ENCODE data around the gene FCGR3B.
"Not testable (repeated sequence)": the region's sequence is repeated elsewhere in the genome, so short reads cannot be mapped to it uniquely, and the experiment has no call there.

Gene FCGR3B

DNA sequence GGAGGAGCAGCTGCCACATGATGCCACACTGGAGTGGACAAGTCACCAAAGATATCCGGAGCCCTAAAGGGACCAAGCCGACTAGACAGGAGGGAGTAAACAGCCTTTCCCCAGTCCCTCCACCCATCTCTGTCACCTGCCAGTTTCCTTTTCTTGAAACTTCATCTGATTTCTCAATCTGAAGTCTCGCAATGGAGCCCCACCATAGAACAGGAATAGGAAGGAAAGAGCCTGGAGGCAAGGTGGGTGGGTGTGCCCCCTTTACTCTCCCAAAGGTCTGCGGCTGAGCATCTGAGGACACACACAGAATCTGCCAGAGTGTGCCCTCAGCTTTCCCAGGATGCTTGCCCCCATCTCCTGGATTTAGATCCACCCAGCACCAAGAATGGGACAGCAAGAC lies at the start of gene FCGR3B:
Gene FCGR3B (minus strand): TSS at position 101 of the 400 bp plus-strand sequence. CDS start 82 bp downstream, at position 19.
- no peaks in the 10 kb centered on the region for H3K36me3 ChIP-seq (ENCODE audit: insufficient read depth, low read length)
- H3K27ac ChIP-seq (ENCODE audit: low read depth, low read length) = no peak within 1 kb of the TSS
- H3K9ac ChIP-seq (ENCODE audit: low read length) = no peak within 1 kb of the TSS
- no peaks in the 10 kb centered on the region for H3K4me1 ChIP-seq (ENCODE audit: insufficient read depth, low read length)
- no peaks in the 10 kb centered on the region for H3K27me3 ChIP-seq (ENCODE audit: control insufficient read depth in 1 of 2, insufficient read depth in 2 of 2, low read length in 2 of 2)
- H3K9me3 ChIP-seq (ENCODE audit: low read length) = no peaks in the 10 kb centered on the region
- H3K4me3 ChIP-seq (ENCODE audit: low read depth in 1 of 2, low read length in 2 of 2) = no peak within 1 kb of the TSS

GRCh38 chr1:161678500-161678899 lies 47.5 kb upstream of the FCGR3B start:
- no peaks in the 10 kb centered on the region for H3K27me3 ChIP-seq (ENCODE audit: control insufficient read depth in 1 of 2, insufficient read depth in 2 of 2, low read length in 2 of 2)
- H3K4me3 ChIP-seq (ENCODE audit: low read depth in 1 of 2, low read length in 2 of 2) = no peak overlapping the region
- H3K4me1 ChIP-seq (ENCODE audit: insufficient read depth, low read length) = no peaks in the 10 kb centered on the region
- no peaks in the 10 kb centered on the region for H3K9me3 ChIP-seq (ENCODE audit: low read length)
- no peaks in the 10 kb centered on the region for H3K36me3 ChIP-seq (ENCODE audit: insufficient read depth, low read length)
- H3K27ac ChIP-seq (ENCODE audit: low read depth, low read length) = no peak overlapping the region
- H3K9ac ChIP-seq (ENCODE audit: low read length) = no peak overlapping the region

- no peaks in the 10 kb centered on the region for H3K9me3 ChIP-seq (ENCODE audit: low read length)
Observed at GRCh38 chr1:161676958-161677689, 46.1 kb upstream of the FCGR3B start.

DNA sequence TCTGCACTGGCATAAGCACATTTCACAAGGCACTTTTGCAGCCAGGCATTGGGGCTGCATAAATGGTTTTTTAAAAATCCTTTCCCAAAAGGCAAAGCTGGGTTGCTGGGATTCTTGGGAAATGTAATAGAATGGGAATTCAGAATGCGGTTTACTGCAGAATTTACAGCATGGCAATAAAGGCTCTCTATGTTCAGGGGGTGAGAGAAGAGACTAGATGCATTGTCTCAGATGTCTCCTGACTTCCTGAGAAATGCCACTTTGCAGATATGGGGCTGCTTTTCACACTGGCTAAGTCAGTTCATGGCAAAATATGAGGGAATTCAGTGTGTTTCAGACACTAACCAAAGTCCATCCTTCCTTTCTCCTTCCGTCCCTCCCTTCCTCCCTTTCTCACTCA lies 45.5 kb upstream of the FCGR3B start:
- H3K9ac ChIP-seq (ENCODE audit: low read length) = no peak overlapping the region
- H3K4me1 ChIP-seq (ENCODE audit: insufficient read depth, low read length) = no peaks in the 10 kb centered on the region
- no peaks in the 10 kb centered on the region for H3K9me3 ChIP-seq (ENCODE audit: low read length)
- H3K27me3 ChIP-seq (ENCODE audit: control insufficient read depth in 1 of 2, insufficient read depth in 2 of 2, low read length in 2 of 2) = no peaks in the 10 kb centered on the region
- H3K4me3 ChIP-seq (ENCODE audit: low read depth in 1 of 2, low read length in 2 of 2) = no peak overlapping the region
- no peaks in the 10 kb centered on the region for H3K36me3 ChIP-seq (ENCODE audit: insufficient read depth, low read length)
- H3K27ac ChIP-seq (ENCODE audit: low read depth, low read length) = no peak overlapping the region

More at GRCh38 chr1:161676958-161677689, 46.1 kb upstream of the FCGR3B start:
- Histone ChIP-seq H3K4me3 (ENCODE audit: low read depth in 1 of 2, low read length in 2 of 2) (no peak overlapping the region), H3K36me3 (ENCODE audit: insufficient read depth, low read length) (no peaks in the 10 kb centered on the region), H3K27me3 (ENCODE audit: control insufficient read depth in 1 of 2, insufficient read depth in 2 of 2, low read length in 2 of 2) (no peaks in the 10 kb centered on the region), H3K9ac (ENCODE audit: low read length) (no peak overlapping the region), H3K4me1 (ENCODE audit: insufficient read depth, low read length) (no peaks in the 10 kb centered on the region), H3K27ac (ENCODE audit: low read depth, low read length) (no peak overlapping the region)

GRCh38 chr1:161674908-161675307 lies 43.9 kb upstream of the FCGR3B start:
- not testable (repeated sequence) for H3K36me3 ChIP-seq (ENCODE audit: insufficient read depth, low read length); H3K4me1 ChIP-seq (ENCODE audit: insufficient read depth, low read length); H3K9me3 ChIP-seq (ENCODE audit: low read length); H3K4me3 ChIP-seq (ENCODE audit: low read depth in 1 of 2, low read length in 2 of 2); H3K9ac ChIP-seq (ENCODE audit: low read length); H3K27ac ChIP-seq (ENCODE audit: low read depth, low read length); H3K27me3 ChIP-seq (ENCODE audit: control insufficient read depth in 1 of 2, insufficient read depth in 2 of 2, low read length in 2 of 2)

- not testable (repeated sequence) for H3K27ac ChIP-seq (ENCODE audit: low read depth, low read length); H3K27me3 ChIP-seq (ENCODE audit: control insufficient read depth in 1 of 2, insufficient read depth in 2 of 2, low read length in 2 of 2); H3K9me3 ChIP-seq (ENCODE audit: low read length); H3K36me3 ChIP-seq (ENCODE audit: insufficient read depth, low read length); H3K4me3 ChIP-seq (ENCODE audit: low read depth in 1 of 2, low read length in 2 of 2); H3K9ac ChIP-seq (ENCODE audit: low read length); H3K4me1 ChIP-seq (ENCODE audit: insufficient read depth, low read length)
Observed at GRCh38 chr1:161674447-161674846, 43.5 kb upstream of the FCGR3B start.

DNA sequence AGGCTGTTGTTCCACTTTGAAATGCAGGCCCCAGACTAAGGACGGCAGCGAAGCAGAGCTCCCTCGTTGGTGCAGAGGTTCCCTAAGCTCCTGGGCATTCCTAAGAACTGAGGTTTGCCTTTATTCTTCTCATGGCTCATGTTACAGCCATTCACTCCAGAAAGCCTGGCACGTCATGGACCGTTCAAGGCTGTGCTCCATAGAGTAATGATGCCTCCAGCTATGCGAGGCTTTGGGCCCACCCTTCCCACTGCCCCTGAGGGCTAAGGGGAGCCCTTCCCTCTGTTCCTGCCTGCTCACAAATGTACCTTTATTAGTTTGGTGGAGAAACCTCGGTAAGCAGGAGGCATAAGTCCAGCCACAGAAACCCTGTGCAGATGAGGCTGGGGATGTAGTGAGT lies 42.5 kb upstream of the FCGR3B start:
- H3K4me3 ChIP-seq (ENCODE audit: low read depth in 1 of 2, low read length in 2 of 2); H3K36me3 ChIP-seq (ENCODE audit: insufficient read depth, low read length); H3K9me3 ChIP-seq (ENCODE audit: low read length); H3K27me3 ChIP-seq (ENCODE audit: control insufficient read depth in 1 of 2, insufficient read depth in 2 of 2, low read length in 2 of 2); H3K27ac ChIP-seq (ENCODE audit: low read depth, low read length); H3K4me1 ChIP-seq (ENCODE audit: insufficient read depth, low read length); H3K9ac ChIP-seq (ENCODE audit: low read length): not testable (repeated sequence)

GRCh38 chr1:161671045-161672020 lies 40.4 kb upstream of the FCGR3B start:
- not testable (repeated sequence) for H3K4me1 ChIP-seq (ENCODE audit: insufficient read depth, low read length); H3K27ac ChIP-seq (ENCODE audit: low read depth, low read length); H3K36me3 ChIP-seq (ENCODE audit: insufficient read depth, low read length); H3K27me3 ChIP-seq (ENCODE audit: control insufficient read depth in 1 of 2, insufficient read depth in 2 of 2, low read length in 2 of 2); H3K4me3 ChIP-seq (ENCODE audit: low read depth in 1 of 2, low read length in 2 of 2); H3K9ac ChIP-seq (ENCODE audit: low read length); H3K9me3 ChIP-seq (ENCODE audit: low read length)

DNA sequence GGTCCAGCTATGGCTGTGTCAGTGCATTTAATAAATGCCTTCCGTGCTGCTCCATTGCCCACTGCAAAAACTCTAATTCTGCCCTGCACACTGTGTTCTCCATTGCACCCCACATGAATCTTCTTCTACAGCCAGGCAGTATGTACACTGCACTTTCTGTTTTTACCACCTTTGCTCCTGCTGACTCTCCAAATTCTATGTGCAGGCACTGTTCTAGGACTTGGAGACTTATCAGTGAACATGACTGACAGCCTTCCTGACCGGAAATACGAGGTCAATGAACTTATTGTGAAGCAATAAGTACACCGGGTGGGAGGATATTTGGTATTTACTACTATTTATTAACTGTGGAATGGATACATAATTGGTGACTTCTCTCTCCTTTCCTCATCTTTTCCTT lies 33.7 kb upstream of the FCGR3B start:
- H3K27me3 ChIP-seq (ENCODE audit: control insufficient read depth in 1 of 2, insufficient read depth in 2 of 2, low read length in 2 of 2); H3K4me1 ChIP-seq (ENCODE audit: insufficient read depth, low read length); H3K9ac ChIP-seq (ENCODE audit: low read length): not testable (repeated sequence)

DNA sequence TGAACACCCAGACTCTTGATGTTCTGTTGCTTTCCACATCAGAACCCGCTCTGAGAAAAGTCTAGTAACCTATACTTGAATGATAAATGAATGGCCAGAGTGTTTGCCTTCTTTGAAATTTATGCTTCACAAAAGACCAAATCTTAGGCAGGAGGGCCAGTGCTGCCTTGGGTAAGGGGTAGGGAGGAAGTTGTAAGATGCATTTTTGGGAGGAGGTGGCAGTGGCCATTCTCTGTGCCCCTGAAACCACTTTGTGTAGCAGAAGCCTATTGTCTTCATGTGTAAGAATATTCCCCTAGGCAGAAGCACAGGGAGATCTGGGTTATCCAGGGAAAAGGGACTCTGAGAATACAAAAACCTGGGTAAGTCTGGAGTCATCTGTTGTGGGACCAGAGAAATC lies 32.6 kb upstream of the FCGR3B start:
- not testable (repeated sequence) for H3K27me3 ChIP-seq (ENCODE audit: control insufficient read depth in 1 of 2, insufficient read depth in 2 of 2, low read length in 2 of 2); H3K9ac ChIP-seq (ENCODE audit: low read length); H3K36me3 ChIP-seq (ENCODE audit: insufficient read depth, low read length); H3K4me3 ChIP-seq (ENCODE audit: low read depth in 1 of 2, low read length in 2 of 2); H3K4me1 ChIP-seq (ENCODE audit: insufficient read depth, low read length); H3K9me3 ChIP-seq (ENCODE audit: low read length); H3K27ac ChIP-seq (ENCODE audit: low read depth, low read length)

More for the DNA sequence above, 33.7 kb upstream of the FCGR3B start:
- H3K27ac ChIP-seq (ENCODE audit: low read depth, low read length); H3K36me3 ChIP-seq (ENCODE audit: insufficient read depth, low read length); H3K9me3 ChIP-seq (ENCODE audit: low read length); H3K4me3 ChIP-seq (ENCODE audit: low read depth in 1 of 2, low read length in 2 of 2): not testable (repeated sequence)

GRCh38 chr1:161662684-161663339 lies 31.8 kb upstream of the FCGR3B start, which contains the start of gene FCGR2B:
TSS of gene FCGR2B (plus strand) at chr1:161663143. CDS start at chr1:161663242, 99 bp downstream.
- not testable (repeated sequence) for H3K36me3 ChIP-seq (ENCODE audit: insufficient read depth, low read length); H3K4me3 ChIP-seq (ENCODE audit: low read depth in 1 of 2, low read length in 2 of 2); H3K9ac ChIP-seq (ENCODE audit: low read length); H3K9me3 ChIP-seq (ENCODE audit: low read length); H3K4me1 ChIP-seq (ENCODE audit: insufficient read depth, low read length); H3K27me3 ChIP-seq (ENCODE audit: control insufficient read depth in 1 of 2, insufficient read depth in 2 of 2, low read length in 2 of 2); H3K27ac ChIP-seq (ENCODE audit: low read depth, low read length)

Measured in muscle layer of colon (tissue), 2 donors.